WTC11 (cell line): ENCODE measurements around the gene GHRL. TPM values are rescaled to one million over a fixed set of nuclear protein-coding genes. Genes with fewer than 3 reads are reported as not detected.
A peak's percentile ranks its signal among the peaks of the same experiment; 100 is the strongest.

Experiments used
- ATAC-seq: fragments of 200-7000 bp; cut with Tn5 transposase; 2 replicates; pipeline ENCODE4 v1.10.0; 2021; ENCODE audit warnings: mild to moderate bottlenecking, moderate library complexity
- CTCF ChIA-PET: fragments of 300-600 bp; sonication (Branson Sonifier 250); formaldehyde crosslinking; loops from one replicate; lab custom pipeline; 2021; ENCODE audit warnings: antibody characterized with exemption; lab: Charles Lee
- POLR2A ChIA-PET: fragments of 350-600 bp; sonication (Branson Sonifier 250); formaldehyde crosslinking; loops from one replicate; lab custom pipeline; 2021; ENCODE audit warnings: antibody characterized with exemption; lab: Charles Lee
- DNase-seq: peaks from one replicate; pipeline ENCODE4 v3.0.0; 2021; ENCODE audit warnings: low spot score
- H3K27ac Mint-ChIP-seq: 2 replicates; pipeline ENCODE4 v1.8.0; 2021; ENCODE audit warnings: mixed read lengths
- H3K27me3 Mint-ChIP-seq: 2 replicates; pipeline ENCODE4 v1.8.0; 2021; ENCODE audit warnings: low read depth, mild to moderate bottlenecking, moderate library complexity, mixed read lengths
- H3K36me3 Mint-ChIP-seq: 2 replicates; pipeline ENCODE4 v1.8.0; 2021; ENCODE audit warnings: mixed read lengths
- H3K4me1 Mint-ChIP-seq: 2 replicates; pipeline ENCODE4 v1.8.0; 2022; ENCODE audit warnings: mixed read lengths
- H3K4me3 Mint-ChIP-seq: 2 replicates; pipeline ENCODE4 v1.8.0; 2021; ENCODE audit warnings: mild to moderate bottlenecking, moderate library complexity, mixed read lengths
- H3K9me3 Mint-ChIP-seq: 2 replicates; pipeline ENCODE4 v1.8.0; 2021; ENCODE audit warnings: mixed read lengths
- CBFB ChIP-seq: sonication (generic); formaldehyde crosslinking; IDR thresholded peaks from 2 replicates; pipeline ENCODE4 v1.8.1; 2022; ENCODE audit warnings: mild to moderate bottlenecking, low read depth, missing genetic modification reagents
- CREM ChIP-seq: sonication (generic); formaldehyde crosslinking; IDR thresholded peaks from 2 replicates; pipeline ENCODE4 v1.8.1; 2022; ENCODE audit warnings: mild to moderate bottlenecking, missing genetic modification reagents, moderate library complexity
- EMX1 ChIP-seq: fragments of 250-450 bp; sonication (Bioruptor Pico); IDR thresholded peaks from 2 replicates; pipeline ENCODE4 v1.8.0; 2021; ENCODE audit warnings: mild to moderate bottlenecking
- ERG ChIP-seq: fragments of 250-450 bp; sonication (Bioruptor Pico); IDR thresholded peaks from 2 replicates; pipeline ENCODE4 v1.8.0; 2021; ENCODE audit warnings: mild to moderate bottlenecking
- ESRRA ChIP-seq: sonication (generic); formaldehyde crosslinking; IDR thresholded peaks from 2 replicates; pipeline ENCODE4 v1.8.1; 2022; ENCODE audit warnings: mild to moderate bottlenecking, missing genetic modification reagents, borderline replicate concordance
- FOXJ3 ChIP-seq: sonication (generic); formaldehyde crosslinking; IDR thresholded peaks from 2 replicates; pipeline ENCODE4 v1.9.0; 2021; ENCODE audit warnings: missing genetic modification reagents, mild to moderate bottlenecking, borderline replicate concordance
- GABPB1 ChIP-seq: sonication (generic); formaldehyde crosslinking; IDR thresholded peaks from 2 replicates; pipeline ENCODE4 v1.8.1; 2023; ENCODE audit warnings: mild to moderate bottlenecking, missing genetic modification reagents
- HMGA2 ChIP-seq: fragments of 250-450 bp; sonication (Bioruptor Pico); IDR thresholded peaks from 2 replicates; pipeline ENCODE4 v1.4.0; 2021; ENCODE audit warnings: mild to moderate bottlenecking, moderate library complexity
- MYBL2 ChIP-seq: sonication (generic); formaldehyde crosslinking; IDR thresholded peaks from 2 replicates; pipeline ENCODE4 v1.8.1; 2023; ENCODE audit warnings: mild to moderate bottlenecking, moderate library complexity, missing genetic modification reagents
- NFYB ChIP-seq: sonication (generic); formaldehyde crosslinking; conservative IDR thresholded peaks from 2 replicates; pipeline ENCODE4 v1.8.0; 2022; ENCODE audit warnings: low read depth, missing genetic modification reagents
- NR1H2 ChIP-seq: sonication (generic); formaldehyde crosslinking; IDR thresholded peaks from 2 replicates; pipeline ENCODE4 v1.9.0; 2021; ENCODE audit warnings: mild to moderate bottlenecking, moderate library complexity, missing genetic modification reagents
- TCF7 ChIP-seq: sonication (generic); formaldehyde crosslinking; IDR thresholded peaks from 2 replicates; pipeline ENCODE4 v1.8.0; 2022; ENCODE audit warnings: mild to moderate bottlenecking, low read depth, missing genetic modification reagents, moderate library complexity
- TEAD4 ChIP-seq: sonication (generic); formaldehyde crosslinking; IDR thresholded peaks from 2 replicates; pipeline ENCODE4 v1.8.0; 2022; ENCODE audit warnings: mild to moderate bottlenecking, missing genetic modification reagents
- ZNF219 ChIP-seq: sonication (generic); formaldehyde crosslinking; IDR thresholded peaks from 2 replicates; pipeline ENCODE4 v1.8.0; 2023; ENCODE audit warnings: missing genetic modification reagents, mild to moderate bottlenecking, borderline replicate concordance
- ZNF317 ChIP-seq: sonication (generic); formaldehyde crosslinking; IDR thresholded peaks from 2 replicates; pipeline ENCODE4 v1.8.1; 2023; ENCODE audit warnings: low read depth, mild to moderate bottlenecking, moderate library complexity, missing genetic modification reagents, borderline replicate concordance
- ZNF532 ChIP-seq: fragments of 250-450 bp; sonication (Bioruptor Pico); IDR thresholded peaks from 2 replicates; pipeline ENCODE4 v1.9.0; 2021; ENCODE audit warnings: mild to moderate bottlenecking, borderline replicate concordance
- total RNA-seq: library from RNA; stranded (reverse); gene quantifications from 3 replicates; pipeline ENCODE4 v1.2.3, GENCODE V29; 2021
- TF ChIP-seq, protein P1 (sequence below): sonication (generic); formaldehyde crosslinking; IDR thresholded peaks from 2 replicates; pipeline ENCODE4 v1.8.1; 2022; ENCODE audit warnings: low read depth, missing genetic modification reagents, borderline replicate concordance
- TF ChIP-seq, protein P2 (sequence below): sonication (generic); formaldehyde crosslinking; IDR thresholded peaks from 2 replicates; pipeline ENCODE4 v1.8.1; 2022; ENCODE audit warnings: mild to moderate bottlenecking, moderate library complexity, missing genetic modification reagents
- TF ChIP-seq, protein P3 (sequence below): sonication (generic); formaldehyde crosslinking; IDR thresholded peaks from 2 replicates; pipeline ENCODE4 v1.8.0; 2022; ENCODE audit warnings: mild to moderate bottlenecking, missing genetic modification reagents

The GHRL gene
- total RNA-seq, 1 experiment from 2014 or later = 0.35 TPM

GRCh38 chr3:10280177-10280529, 12.6 kb downstream of the GHRL start:
- no peak for DNase-seq
- no peaks in the 10 kb centered on the region for H3K4me1 Mint-ChIP-seq
- TF ChIP-seq ZNF317 (CRISPR knock-in tag) = no peak
- TF ChIP-seq, all 79 proteins: peak for 0
- POLR2A ChIA-PET = no interaction called here
- peaks cover 35% of the 10 kb centered on the region for H3K36me3 Mint-ChIP-seq
- no peaks in the 10 kb centered on the region for H3K9me3 Mint-ChIP-seq
- no peaks in the 10 kb centered on the region for H3K27me3 Mint-ChIP-seq
- H3K4me3 Mint-ChIP-seq = no peak overlapping the region
- H3K27ac Mint-ChIP-seq = no peak overlapping the region
- CTCF ChIA-PET = interaction anchor here (0.5 to 1.9 kb wide), 8 partner anchors 9 to 166 kb away, joined by 3 to 19 read pairs (median 4); partner anchors contain the start of genes IRAK2 and TATDN2
- peak; percentile 67 for ATAC-seq

GRCh38 chr3:10279384-10280176, 13.2 kb downstream of the GHRL start:
- TF ChIP-seq ZNF532 (CRISPR knock-in tag) (no peak), EMX1 (CRISPR knock-in tag) (no peak), TEAD4 (CRISPR knock-in tag) (no peak), NFYB (CRISPR knock-in tag) (no peak), ZNF219 (CRISPR knock-in tag) (no peak), CBFB (CRISPR knock-in tag) (no peak), MYBL2 (CRISPR knock-in tag) (no peak), NR1H2 (no peak), ESRRA (CRISPR knock-in tag) (no peak), HMGA2 (CRISPR knock-in tag) (no peak), FOXJ3 (CRISPR knock-in tag) (no peak), ERG (CRISPR knock-in tag) (no peak), TCF7 (CRISPR knock-in tag) (no peak), GABPB1 (CRISPR knock-in tag) (no peak), CREM (no peak)
- TF ChIP-seq, protein P1, sequence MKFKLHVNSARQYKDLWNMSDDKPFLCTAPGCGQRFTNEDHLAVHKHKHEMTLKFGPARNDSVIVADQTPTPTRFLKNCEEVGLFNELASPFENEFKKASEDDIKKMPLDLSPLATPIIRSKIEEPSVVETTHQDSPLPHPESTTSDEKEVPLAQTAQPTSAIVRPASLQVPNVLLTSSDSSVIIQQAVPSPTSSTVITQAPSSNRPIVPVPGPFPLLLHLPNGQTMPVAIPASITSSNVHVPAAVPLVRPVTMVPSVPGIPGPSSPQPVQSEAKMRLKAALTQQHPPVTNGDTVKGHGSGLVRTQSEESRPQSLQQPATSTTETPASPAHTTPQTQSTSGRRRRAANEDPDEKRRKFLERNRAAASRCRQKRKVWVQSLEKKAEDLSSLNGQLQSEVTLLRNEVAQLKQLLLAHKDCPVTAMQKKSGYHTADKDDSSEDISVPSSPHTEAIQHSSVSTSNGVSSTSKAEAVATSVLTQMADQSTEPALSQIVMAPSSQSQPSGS (CRISPR knock-in tag) = no peak
- TF ChIP-seq, protein P2, sequence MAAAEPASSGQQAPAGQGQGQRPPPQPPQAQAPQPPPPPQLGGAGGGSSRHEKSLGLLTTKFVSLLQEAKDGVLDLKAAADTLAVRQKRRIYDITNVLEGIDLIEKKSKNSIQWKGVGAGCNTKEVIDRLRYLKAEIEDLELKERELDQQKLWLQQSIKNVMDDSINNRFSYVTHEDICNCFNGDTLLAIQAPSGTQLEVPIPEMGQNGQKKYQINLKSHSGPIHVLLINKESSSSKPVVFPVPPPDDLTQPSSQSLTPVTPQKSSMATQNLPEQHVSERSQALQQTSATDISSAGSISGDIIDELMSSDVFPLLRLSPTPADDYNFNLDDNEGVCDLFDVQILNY (CRISPR knock-in tag) = no peak
- TF ChIP-seq, protein P3, sequence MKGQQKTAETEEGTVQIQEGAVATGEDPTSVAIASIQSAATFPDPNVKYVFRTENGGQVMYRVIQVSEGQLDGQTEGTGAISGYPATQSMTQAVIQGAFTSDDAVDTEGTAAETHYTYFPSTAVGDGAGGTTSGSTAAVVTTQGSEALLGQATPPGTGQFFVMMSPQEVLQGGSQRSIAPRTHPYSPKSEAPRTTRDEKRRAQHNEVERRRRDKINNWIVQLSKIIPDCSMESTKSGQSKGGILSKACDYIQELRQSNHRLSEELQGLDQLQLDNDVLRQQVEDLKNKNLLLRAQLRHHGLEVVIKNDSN (CRISPR knock-in tag) = no peak
- H3K27ac Mint-ChIP-seq = no peak overlapping the region
- no peaks in the 10 kb centered on the region for H3K27me3 Mint-ChIP-seq
- no peaks in the 10 kb centered on the region for H3K4me1 Mint-ChIP-seq
- no peak for DNase-seq
- no peak for ATAC-seq
- POLR2A ChIA-PET = no interaction called here
- H3K36me3 Mint-ChIP-seq = peaks cover 35% of the 10 kb centered on the region
- no peaks in the 10 kb centered on the region for H3K9me3 Mint-ChIP-seq
- no peak overlapping the region for H3K4me3 Mint-ChIP-seq
- CTCF ChIA-PET = interaction anchor here (0.5 to 1.9 kb wide), 9 partner anchors 10 to 547 kb away, joined by 3 to 19 read pairs (median 4); partner anchors contain the start of genes IRAK2 and TATDN2
